Measurements from ENCODE around the gene MPG.
"Not testable (repeated sequence)": the region's sequence is repeated elsewhere in the genome, so short reads cannot be mapped to it uniquely, and the experiment has no call there.

MPG gene

GRCh38 chr16:112153-112840 lies 34.3 kb downstream of the MPG start:
- no peak for DNase-seq (ENCODE audit: low spot score)

GRCh38 chr16:114327-114726 lies 36.3 kb downstream of the MPG start:
- no peak for DNase-seq (ENCODE audit: low spot score)

- DNase-seq (ENCODE audit: low spot score): no peak
Observed at GRCh38 chr16:116015-116414, 38.0 kb downstream of the MPG start.

DNA sequence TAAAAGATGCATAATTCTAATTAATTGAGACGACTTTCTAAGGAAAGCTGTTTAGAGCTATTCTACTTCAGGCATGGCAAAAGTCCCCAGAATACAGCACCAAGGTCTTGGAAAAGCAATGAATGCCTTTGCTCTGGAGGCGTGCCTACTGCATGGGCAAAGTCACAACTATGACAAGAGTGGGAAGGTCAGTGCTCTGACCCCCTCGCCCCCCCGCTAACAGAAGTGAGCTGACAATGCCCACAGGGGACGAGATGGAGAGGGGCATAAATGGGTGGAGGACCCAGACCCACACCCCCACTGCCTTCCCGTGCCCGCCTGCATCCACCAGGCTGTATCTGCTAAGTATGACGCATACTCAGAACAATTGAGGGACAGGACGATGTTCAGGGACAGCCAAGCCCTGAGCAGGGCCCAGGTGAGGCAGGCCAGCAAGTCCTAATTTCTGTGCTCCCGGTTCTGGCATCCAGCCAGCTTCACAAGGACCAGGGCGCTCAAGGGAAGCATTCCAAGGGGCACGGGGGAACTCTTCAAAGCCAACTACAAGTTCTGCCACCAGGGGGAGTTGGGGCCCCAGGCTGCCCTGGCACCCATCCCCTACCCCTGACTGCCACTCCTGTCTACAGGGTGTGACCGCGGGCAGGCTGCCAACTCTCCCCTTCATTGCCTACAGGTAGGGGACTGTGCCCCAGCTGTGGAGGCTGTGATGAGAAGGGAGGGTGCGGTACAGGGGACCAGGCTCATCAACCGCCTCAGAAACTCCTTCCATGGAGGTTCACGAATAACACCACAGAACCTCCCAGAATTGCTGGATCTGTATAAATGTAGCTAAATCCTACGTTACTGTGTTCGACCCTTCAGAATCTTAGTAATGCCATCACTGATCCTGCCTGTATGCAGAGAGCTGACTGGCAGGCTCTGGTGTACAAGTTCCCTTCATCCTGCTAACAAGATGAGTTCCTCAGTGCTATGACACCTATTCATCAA lies 39.6 kb downstream of the MPG start:
- peak; percentile 68 for DNase-seq (ENCODE audit: low spot score)

- DNase-seq (ENCODE audit: low spot score): no peak
Observed at GRCh38 chr16:118857-119256, 40.8 kb downstream of the MPG start.

DNA sequence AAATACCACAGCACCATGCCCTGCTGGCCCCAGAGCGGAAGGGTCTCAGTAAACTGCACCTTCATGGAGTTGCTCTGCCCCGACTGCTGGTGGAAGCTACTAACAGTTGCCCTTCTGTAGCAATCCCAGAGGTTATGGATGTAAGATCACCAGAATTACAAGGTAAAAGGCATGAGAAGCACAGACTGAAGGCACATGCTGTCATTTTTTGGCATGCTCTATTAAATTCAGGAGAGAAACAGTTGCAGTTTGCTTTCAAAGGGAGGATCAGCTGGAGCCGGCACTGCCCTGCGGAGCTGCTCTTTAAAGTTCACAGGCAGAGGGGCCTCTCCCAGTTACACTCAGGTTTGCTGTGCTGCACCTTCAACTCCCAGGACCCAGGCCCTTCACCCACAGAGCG lies 41.3 kb downstream of the MPG start:
- no peak for DNase-seq (ENCODE audit: low spot score)

DNA sequence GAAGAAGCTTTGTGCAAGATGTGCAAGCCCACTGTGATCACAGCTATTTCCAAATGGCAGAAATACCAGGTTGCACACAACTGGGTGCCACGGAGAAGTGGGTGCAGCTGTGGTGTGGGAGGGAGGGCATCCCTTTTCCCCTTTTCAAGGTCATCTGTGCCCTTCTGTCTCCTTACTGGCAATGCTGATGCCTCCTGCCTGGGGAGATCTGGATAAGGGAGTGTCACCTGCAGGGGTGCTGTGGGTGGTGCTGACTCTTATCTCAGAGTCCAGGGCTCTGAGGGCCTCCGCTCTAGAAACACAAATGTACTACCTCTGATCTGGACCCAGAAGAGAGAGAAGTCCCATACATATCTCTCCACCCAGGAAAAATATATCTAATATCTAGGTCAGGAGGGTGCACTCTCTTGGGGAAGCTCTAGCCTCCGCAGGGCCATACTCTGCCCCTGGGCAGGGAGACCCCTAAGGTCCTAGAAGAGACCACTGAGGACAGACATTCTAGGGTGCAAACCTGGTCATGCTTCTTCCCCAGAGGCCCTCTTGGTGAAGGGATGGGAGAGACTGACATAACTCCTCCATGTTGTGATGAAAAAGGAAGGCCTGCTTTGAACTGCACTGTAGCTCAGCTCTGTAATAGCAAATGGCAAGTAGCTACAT lies 41.9 kb downstream of the MPG start:
- DNase-seq (ENCODE audit: low spot score): no peak

GRCh38 chr16:120756-121155 lies 42.7 kb downstream of the MPG start:
- no peak for DNase-seq (ENCODE audit: low spot score)

GRCh38 chr16:122361-122760 lies 44.3 kb downstream of the MPG start:
- no peak for DNase-seq (ENCODE audit: low spot score)

DNA sequence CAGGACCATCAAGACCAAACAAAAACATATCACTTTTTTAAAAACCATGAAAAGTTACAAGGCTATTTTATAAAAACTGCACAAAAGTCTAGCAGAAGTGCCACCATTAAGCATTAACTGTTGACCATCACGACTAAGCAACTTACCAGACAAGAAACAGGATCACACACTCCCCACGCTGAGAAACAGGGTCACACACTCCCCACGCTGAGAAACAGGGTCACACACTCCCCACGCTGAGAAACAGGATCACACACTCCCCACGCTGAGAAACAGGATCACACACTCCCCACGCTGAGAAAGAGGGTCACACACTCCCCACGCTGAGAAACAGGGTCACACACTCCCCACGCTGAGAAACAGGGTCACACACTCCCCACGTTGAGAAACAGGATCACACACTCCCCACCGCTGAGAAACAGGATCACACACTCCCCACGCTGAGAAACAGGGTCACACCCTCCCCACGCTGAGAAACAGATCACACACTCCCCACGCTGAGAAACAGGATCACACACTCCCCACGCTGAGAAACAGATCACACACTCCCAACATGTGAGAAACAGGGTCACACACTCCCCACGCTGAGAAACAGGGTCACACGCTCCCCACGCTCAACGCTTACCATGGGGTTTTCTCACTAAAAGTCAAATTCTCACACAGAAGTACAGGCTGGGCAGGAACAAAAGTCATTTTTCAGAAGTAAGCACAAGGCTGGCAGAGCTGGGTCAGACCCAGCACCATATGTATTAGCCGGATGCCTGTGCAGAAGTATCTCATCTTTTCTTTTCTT lies 45.7 kb downstream of the MPG start:
- not testable (repeated sequence) for DNase-seq (ENCODE audit: low spot score)

GRCh38 chr16:125011-125410 lies 47.0 kb downstream of the MPG start:
- no peak for DNase-seq (ENCODE audit: low spot score)

DNA sequence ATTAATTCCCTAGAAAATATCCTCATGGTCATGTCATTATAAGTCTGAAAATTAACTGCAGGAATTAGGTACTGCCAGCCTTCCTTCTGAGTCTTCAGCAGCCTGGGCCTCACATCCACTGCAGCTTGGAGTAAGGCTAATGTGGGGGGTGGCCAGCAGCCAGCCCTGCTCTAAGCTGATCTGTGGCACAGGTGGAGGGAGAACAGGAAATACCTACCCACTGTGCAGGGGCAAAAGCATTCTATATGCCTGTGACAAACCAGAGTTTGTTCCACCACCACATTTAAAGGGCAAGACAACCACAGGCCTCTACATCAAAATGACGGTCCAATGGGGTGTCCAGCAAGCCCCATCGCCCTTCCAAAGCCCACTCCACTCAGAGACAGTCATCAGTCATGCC lies 51.0 kb downstream of the MPG start:
- no peak for DNase-seq (ENCODE audit: low spot score)

DNA sequence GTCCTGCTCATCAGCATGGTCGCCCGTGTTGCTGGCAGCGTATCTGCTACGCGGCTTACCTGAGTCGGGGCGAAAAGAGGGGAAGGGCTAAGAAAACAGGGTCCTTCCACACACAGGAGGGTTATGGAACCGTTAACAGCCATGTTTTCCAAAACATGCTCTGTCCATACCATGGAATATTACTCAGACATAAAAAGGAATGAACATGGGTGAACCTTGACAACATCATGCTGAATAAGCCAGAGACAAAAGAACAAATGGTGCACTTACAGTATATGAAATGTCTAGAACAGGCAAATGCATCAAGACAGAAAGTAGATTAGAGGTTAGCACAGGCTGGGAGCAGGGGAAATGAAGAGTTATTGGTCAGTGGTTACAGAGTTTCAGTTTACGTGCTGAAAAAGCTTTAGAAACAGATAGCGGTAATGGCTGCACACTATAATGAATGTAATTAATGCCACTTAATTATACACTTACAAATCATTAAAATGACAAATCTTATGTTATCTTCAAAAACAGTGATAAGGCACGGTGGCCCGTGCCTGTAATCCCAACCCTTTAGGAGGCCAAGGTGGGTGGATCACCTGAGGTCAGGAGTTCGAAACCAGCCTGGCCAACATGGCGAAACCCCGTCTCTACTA lies 52.6 kb downstream of the MPG start:
- no peak for DNase-seq (ENCODE audit: low spot score)

GRCh38 chr16:132120-132519 lies 54.1 kb downstream of the MPG start:
- DNase-seq (ENCODE audit: low spot score): no peak

DNA sequence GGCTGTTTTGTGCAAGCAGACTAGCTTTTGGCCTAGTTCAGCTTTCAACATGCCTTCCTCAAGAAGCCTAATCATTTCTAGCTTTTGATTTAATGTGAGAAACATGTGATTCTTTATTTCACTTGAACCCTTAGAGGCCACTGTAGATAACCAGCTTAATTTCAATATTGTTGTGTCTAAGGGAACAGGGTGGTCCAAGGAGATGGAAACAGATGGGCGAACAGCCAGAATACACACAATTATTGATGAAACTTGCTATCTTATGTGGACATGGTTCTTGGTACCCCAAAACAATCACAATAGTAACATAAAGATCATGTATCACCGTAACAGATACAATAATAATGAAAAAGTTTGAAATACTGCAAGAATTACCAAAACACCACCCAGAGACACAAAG lies 55.7 kb downstream of the MPG start:
- no peak for DNase-seq (ENCODE audit: low spot score)
